Small intestine (tissue), 7 donors: ENCODE data around the gene STAG1. TPM values are rescaled to one million over a fixed set of nuclear protein-coding genes. Genes with fewer than 3 reads are reported as not detected.
"Not testable (repeated sequence)": the region's sequence is repeated elsewhere in the genome, so short reads cannot be mapped to it uniquely, and the experiment has no call there.

Experiments used
- DNase-seq, 2 donors: peaks; one replicate each; pipeline versions ENCODE4 v3.0.0 to v3.0.0-alpha.2; 2013
- FAIRE-seq: peaks from 2 replicates; lab custom pipeline; 2012; peaks lifted over from hg19 to GRCh38; lab: Jason Lieb, UNC
- H3K27ac ChIP-seq, 3 donors: one replicate each; pipeline ENCODE4 v1.5.1; 2013; ENCODE audit warnings: low read length in 2 of 3, mild to moderate bottlenecking in 2 of 3, control low read depth in 1 of 3, inconsistent platforms in 1 of 3, low read depth in 1 of 3, moderate library complexity in 1 of 3
- H3K27me3 ChIP-seq, 3 donors: one replicate each; pipeline ENCODE4 v1.6.1; 2013; ENCODE audit warnings: low read length in 3 of 3, inconsistent platforms in 1 of 3; ENCODE audit not compliant: control insufficient read depth in 3 of 3, insufficient read depth in 3 of 3
- H3K36me3 ChIP-seq, 3 donors: one replicate each; pipeline ENCODE4 v1.6.1; 2013; ENCODE audit warnings: low read length in 3 of 3, inconsistent platforms in 1 of 3, low read depth in 1 of 3, mild to moderate bottlenecking in 1 of 3, moderate library complexity in 1 of 3; ENCODE audit not compliant: control insufficient read depth in 3 of 3, insufficient read depth in 2 of 3
- H3K4me1 ChIP-seq, 3 donors: one replicate each; pipeline ENCODE4 v1.6.1; 2013; ENCODE audit warnings: low read length in 2 of 3, inconsistent platforms in 1 of 3, low read depth in 1 of 3, mild to moderate bottlenecking in 1 of 3, moderate library complexity in 1 of 3; ENCODE audit not compliant: control insufficient read depth in 3 of 3, insufficient read depth in 2 of 3
- H3K4me3 ChIP-seq, 3 donors: one replicate each; pipeline ENCODE4 v1.5.1; 2013; ENCODE audit warnings: low read length in 3 of 3, control low read depth in 1 of 3, inconsistent platforms in 1 of 3, low read depth in 1 of 3, mild to moderate bottlenecking in 1 of 3, moderate library complexity in 1 of 3
- H3K9me3 ChIP-seq, 2 donors: one replicate each; pipeline ENCODE4 v1.6.1; 2013; ENCODE audit warnings: low read depth in 1 of 2, low read length in 1 of 2; ENCODE audit not compliant: control insufficient read depth in 2 of 2, insufficient read depth in 1 of 2
- WGBS, 3 donors: extraction: QIAGEN DNeasy Blood & Tissue Kit; methylation state at CpG; one replicate each; pipeline ENCODE4 v1.1.7; 2013; 5-methylcytosine and 5-hydroxymethylcytosine counted together
- polyA plus RNA-seq, 4 donors: library from polyadenylated mRNA; stranded (reverse) in 3 of 4; unstranded in 1 of 4; fragments of 200-250 nt in 3 of 4; fragments of 120-200 nt in 1 of 4; gene quantifications; one replicate each; pipeline versions ENCODE4 v1.2.1 to v1.2.3, GENCODE V29; 2013
- donor health status: healthy with polysubstance abuse.
- donor health status: control.
- donor health status: control.
- donor health status: Bipolar disorder and iron deficiency.
- donor health status: healthy.

The STAG1 gene
- polyA plus RNA-seq, 4 donors, result 10.0 to 29.9 (median 11.4) TPM

GRCh38 chr3:136650461-136650860 lies 101.7 kb downstream of the STAG1 start:
- H3K27ac ChIP-seq, result no peak overlapping the region
- peaks cover 0 to 6% of the 10 kb centered on the region in 2 donors for H3K9me3 ChIP-seq
- WGBS, 3 donors, result 47 to 86% (median 77%) methylated on average over 2 of the region's 2 CpGs
- no peaks in the 10 kb centered on the region for H3K4me1 ChIP-seq
- FAIRE-seq (no peak), DNase-seq (no peak)
- no peaks in the 10 kb centered on the region for H3K27me3 ChIP-seq
- H3K4me3 ChIP-seq, result no peak overlapping the region
- peaks cover 0 to 5% (median 0%) of the 10 kb centered on the region in 3 donors for H3K36me3 ChIP-seq

GRCh38 chr3:136645915-136646314 lies 106.3 kb downstream of the STAG1 start:
- 92 to 94% (median 94%) methylated on average over 2 of the region's 2 CpGs for WGBS, 3 donors
- H3K4me1 ChIP-seq, result no peaks in the 10 kb centered on the region
- no peak overlapping the region for H3K4me3 ChIP-seq
- peaks cover 0 to 2% (median 0%) of the 10 kb centered on the region in 3 donors for H3K36me3 ChIP-seq
- no peaks in the 10 kb centered on the region for H3K27me3 ChIP-seq
- no peaks in the 10 kb centered on the region for H3K9me3 ChIP-seq
- FAIRE-seq, result no peak
- no peak for DNase-seq
- no peak overlapping the region for H3K27ac ChIP-seq

GRCh38 chr3:136644212-136644611 lies 108.0 kb downstream of the STAG1 start:
- WGBS, 3 donors, result 86 to 93% (median 90%) methylated on average over 1 of the region's 1 CpG
- DNase-seq, result no peak
- FAIRE-seq, result no peak
- no peak overlapping the region for H3K4me3 ChIP-seq
- no peaks in the 10 kb centered on the region for H3K36me3 ChIP-seq
- no peak overlapping the region for H3K27ac ChIP-seq
- H3K9me3 ChIP-seq, result no peaks in the 10 kb centered on the region
- H3K27me3 ChIP-seq, result no peaks in the 10 kb centered on the region
- H3K4me1 ChIP-seq, result no peaks in the 10 kb centered on the region

GRCh38 chr3:136643380-136643779 lies 108.8 kb downstream of the STAG1 start:
- not testable (repeated sequence) for H3K4me3 ChIP-seq, FAIRE-seq, H3K36me3 ChIP-seq, H3K27ac ChIP-seq, DNase-seq, H3K4me1 ChIP-seq, H3K9me3 ChIP-seq, H3K27me3 ChIP-seq
- 97 to 100% (median 98%) methylated on average over 2 of the region's 2 CpGs for WGBS, 3 donors

GRCh38 chr3:136642711-136643110 lies 109.5 kb downstream of the STAG1 start:
- no peak for FAIRE-seq
- H3K36me3 ChIP-seq, result no peaks in the 10 kb centered on the region
- H3K4me1 ChIP-seq, result no peaks in the 10 kb centered on the region
- no peak for DNase-seq
- no peak overlapping the region for H3K4me3 ChIP-seq
- no peaks in the 10 kb centered on the region for H3K27me3 ChIP-seq
- WGBS, 3 donors, result 94 to 100% (median 100%) methylated on average over 1 of the region's 1 CpG
- no peaks in the 10 kb centered on the region for H3K9me3 ChIP-seq
- no peak overlapping the region for H3K27ac ChIP-seq

GRCh38 chr3:136639069-136639468 lies 113.1 kb downstream of the STAG1 start:
- H3K4me1 ChIP-seq, result no peaks in the 10 kb centered on the region
- no peak overlapping the region for H3K4me3 ChIP-seq
- 95 to 100% (median 100%) methylated on average over 1 of the region's 1 CpG for WGBS, 3 donors
- no peaks in the 10 kb centered on the region for H3K36me3 ChIP-seq
- no peak for FAIRE-seq
- H3K27me3 ChIP-seq, result no peaks in the 10 kb centered on the region
- H3K27ac ChIP-seq, result no peak overlapping the region
- DNase-seq, result no peak
- no peaks in the 10 kb centered on the region for H3K9me3 ChIP-seq

GRCh38 chr3:136637176-136637575 lies 115.0 kb downstream of the STAG1 start:
- FAIRE-seq (no peak), DNase-seq (no peak)
- Histone ChIP-seq H3K36me3 (no peaks in the 10 kb centered on the region), H3K4me3 (no peak overlapping the region), H3K27ac (no peak overlapping the region), H3K9me3 (no peaks in the 10 kb centered on the region), H3K27me3 (no peaks in the 10 kb centered on the region), H3K4me1 (no peaks in the 10 kb centered on the region)
- WGBS, 3 donors, result 60 to 90% (median 85%) methylated on average over 2 of the region's 2 CpGs

- Histone ChIP-seq H3K4me1 (no peaks in the 10 kb centered on the region), H3K27ac (no peak overlapping the region), H3K9me3 (no peaks in the 10 kb centered on the region), H3K27me3 (no peaks in the 10 kb centered on the region), H3K36me3 (peaks cover 0 to under 1% (median 0%) of the 10 kb centered on the region in 3 donors), H3K4me3 (no peak overlapping the region)
- DNase-seq (no peak), FAIRE-seq (peak; percentile 49)
- WGBS, 3 donors, result 89 to 93% (median 91%) methylated on average over 4 of the region's 4 CpGs
These were observed 117.4 kb downstream of the STAG1 start for GRCh38 chr3:136634821-136635220.

- DNase-seq (no peak), FAIRE-seq (no peak)
- Histone ChIP-seq H3K27me3 (no peaks in the 10 kb centered on the region), H3K4me1 (no peaks in the 10 kb centered on the region), H3K36me3 (peaks cover 0 to 6% (median 0%) of the 10 kb centered on the region in 3 donors), H3K4me3 (no peak overlapping the region), H3K27ac (no peak overlapping the region), H3K9me3 (peaks cover 0 to 4% of the 10 kb centered on the region in 2 donors)
- WGBS, 3 donors, result 84 to 93% (median 89%) methylated on average over 5 of the region's 5 CpGs
These were observed 119.5 kb downstream of the STAG1 start for GRCh38 chr3:136632625-136633081.
